Measurements from ENCODE around the gene SLC25A45.

DNA sequence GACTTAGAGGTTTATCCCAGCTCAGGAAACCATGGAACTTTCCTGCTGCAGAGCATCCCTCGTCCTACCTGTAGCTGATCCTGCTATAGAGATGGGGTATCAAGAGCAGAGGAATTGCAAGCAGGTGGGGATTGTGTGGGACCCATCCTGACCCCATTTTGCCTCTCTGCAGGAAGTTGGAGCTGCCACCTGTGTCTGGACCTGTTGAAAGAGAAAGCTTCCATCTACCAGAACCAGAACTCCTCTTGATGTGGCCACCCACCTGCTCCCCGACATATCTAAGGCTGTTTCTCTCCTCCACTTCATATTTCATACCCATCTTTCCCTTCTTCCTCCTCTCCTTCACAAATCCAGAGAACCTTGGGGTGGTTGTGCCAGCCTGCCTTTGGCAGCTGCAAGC lies 30.9 kb downstream of the SLC25A45 start:
- TF ChIP-seq, protein P1, sequence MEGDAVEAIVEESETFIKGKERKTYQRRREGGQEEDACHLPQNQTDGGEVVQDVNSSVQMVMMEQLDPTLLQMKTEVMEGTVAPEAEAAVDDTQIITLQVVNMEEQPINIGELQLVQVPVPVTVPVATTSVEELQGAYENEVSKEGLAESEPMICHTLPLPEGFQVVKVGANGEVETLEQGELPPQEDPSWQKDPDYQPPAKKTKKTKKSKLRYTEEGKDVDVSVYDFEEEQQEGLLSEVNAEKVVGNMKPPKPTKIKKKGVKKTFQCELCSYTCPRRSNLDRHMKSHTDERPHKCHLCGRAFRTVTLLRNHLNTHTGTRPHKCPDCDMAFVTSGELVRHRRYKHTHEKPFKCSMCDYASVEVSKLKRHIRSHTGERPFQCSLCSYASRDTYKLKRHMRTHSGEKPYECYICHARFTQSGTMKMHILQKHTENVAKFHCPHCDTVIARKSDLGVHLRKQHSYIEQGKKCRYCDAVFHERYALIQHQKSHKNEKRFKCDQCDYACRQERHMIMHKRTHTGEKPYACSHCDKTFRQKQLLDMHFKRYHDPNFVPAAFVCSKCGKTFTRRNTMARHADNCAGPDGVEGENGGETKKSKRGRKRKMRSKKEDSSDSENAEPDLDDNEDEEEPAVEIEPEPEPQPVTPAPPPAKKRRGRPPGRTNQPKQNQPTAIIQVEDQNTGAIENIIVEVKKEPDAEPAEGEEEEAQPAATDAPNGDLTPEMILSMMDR (IDR thresholded peaks at IDR 0.05; ENCODE audit: low read length) = no peak
- TF ChIP-seq EZH2phosphoT487 (IDR thresholded peaks at IDR 0.05; ENCODE audit: low read length) (no peak), EZH2 (optimal IDR thresholded peaks at IDR 0.05; ENCODE audit: low read depth, low read length) (no peak)

All from MM.1S (cell line).